Measurements from ENCODE around the gene SELENBP1. TPM values are rescaled to one million over a fixed set of nuclear protein-coding genes. Genes with fewer than 3 reads are reported as not detected.

Gene SELENBP1
- polyA plus RNA-seq, 1 of the 3 experiments (the other 2 are of a cell fraction), result 0.16 TPM

- H3K4me1 ChIP-seq (ENCODE audit: control insufficient read depth in 1 of 2, insufficient read depth in 2 of 2, low read depth in 1 of 2, low read length in 1 of 2), result no peaks in the 10 kb centered on the region
- ChIA-PET POLR2A (no interaction called here), CTCF (interaction anchor here (1.3 kb wide), 1 partner anchor 10 kb away, joined by 3 read pairs; no protein-coding TSS in a partner anchor)
- H3F3A ChIP-seq (replicated peaks; ENCODE audit: insufficient read depth), result peaks cover 11% of the 10 kb centered on the region
- no peak for DNase-seq
- H3K36me3 ChIP-seq (replicated peaks in 1 of 2; ENCODE audit: control insufficient read depth in 1 of 2, insufficient read depth in 2 of 2, low read length in 1 of 2), result peaks cover 29 to 74% of the 10 kb centered on the region in 2 experiments
- H3K79me2 ChIP-seq (ENCODE audit: insufficient read depth), result peaks cover 14% of the 10 kb centered on the region; the same call in 1 of the 2 replicates
- H4K20me1 ChIP-seq (ENCODE audit: insufficient read depth), result no peaks in the 10 kb centered on the region
- no peak overlapping the region for H3K4me2 ChIP-seq
- 98% methylated on average over 3 of the region's 3 CpGs for WGBS (ENCODE audit: low lambda C conversion rate)
- no peak overlapping the region for H3K4me3 ChIP-seq (ENCODE audit: low read depth in 2 of 2, low read length in 1 of 2)
- no peaks in the 10 kb centered on the region for H3K9me3 ChIP-seq
- H2AFZ ChIP-seq (ENCODE audit: low read depth), result no peak overlapping the region
- H3K27me3 ChIP-seq (ENCODE audit: insufficient read depth), result no peaks in the 10 kb centered on the region
- H3K9ac ChIP-seq, result no peak overlapping the region
- TF ChIP-seq FOXJ3 (CRISPR knock-in tag; IDR thresholded peaks at IDR 0.05) (no peak), TAF1 (IDR thresholded peaks at IDR 0.05; ENCODE audit: borderline replicate concordance, low read depth, low read length) (no peak), NRF1 (IDR thresholded peaks at IDR 0.05; ENCODE audit: low read depth, low read length) (no peak), RFX5 (IDR thresholded peaks at IDR 0.05; ENCODE audit: low read length) (no peak), ELF1 (IDR thresholded peaks at IDR 0.05) (no peak), JUND (IDR thresholded peaks at IDR 0.05) (no peak), RCOR1 (IDR thresholded peaks at IDR 0.05; ENCODE audit: low read length) (no peak), IRF3 (IDR thresholded peaks at IDR 0.05; ENCODE audit: low read depth, low read length) (no peak), TCF12 (IDR thresholded peaks at IDR 0.05) (no peak), FOSL2 (IDR thresholded peaks at IDR 0.05; ENCODE audit: borderline replicate concordance, low read depth) (no peak), NFIC (IDR thresholded peaks at IDR 0.05; ENCODE audit: borderline replicate concordance) (no peak), GATA2 (CRISPR knock-in tag; IDR thresholded peaks at IDR 0.05) (no peak), USF1 (IDR thresholded peaks at IDR 0.05; ENCODE audit: borderline replicate concordance, low read depth) (no peak), REST (IDR thresholded peaks at IDR 0.05; ENCODE audit: low read depth, low read length) (no peak), CHD2 (IDR thresholded peaks at IDR 0.05; ENCODE audit: low read length, partially characterized antibody) (no peak), MXI1 (IDR thresholded peaks at IDR 0.05; ENCODE audit: low read depth, low read length) (no peak), FOXM1 (IDR thresholded peaks at IDR 0.05; ENCODE audit: low read depth) (no peak)
- TF ChIP-seq, protein P1, sequence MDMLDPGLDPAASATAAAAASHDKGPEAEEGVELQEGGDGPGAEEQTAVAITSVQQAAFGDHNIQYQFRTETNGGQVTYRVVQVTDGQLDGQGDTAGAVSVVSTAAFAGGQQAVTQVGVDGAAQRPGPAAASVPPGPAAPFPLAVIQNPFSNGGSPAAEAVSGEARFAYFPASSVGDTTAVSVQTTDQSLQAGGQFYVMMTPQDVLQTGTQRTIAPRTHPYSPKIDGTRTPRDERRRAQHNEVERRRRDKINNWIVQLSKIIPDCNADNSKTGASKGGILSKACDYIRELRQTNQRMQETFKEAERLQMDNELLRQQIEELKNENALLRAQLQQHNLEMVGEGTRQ (IDR thresholded peaks at IDR 0.05; ENCODE audit: borderline replicate concordance, low read depth, low read length), result no peak
- H3K9me2 ChIP-seq, result no peaks in the 10 kb centered on the region
- H3K27ac ChIP-seq (ENCODE audit: low read depth in 2 of 2, low read length in 1 of 2), result no peak overlapping the region
Observed at GRCh38 chr1:151418081-151418480, 45.6 kb upstream of the SELENBP1 start.
